Smooth muscle cell (in vitro differentiated cells): ENCODE data around the gene WNK1. TPM values are rescaled to one million over a fixed set of nuclear protein-coding genes. Genes with fewer than 3 reads are reported as not detected.

Experiments
- DNase-seq: peaks from one replicate; lab custom pipeline; 2025; ENCODE audit not compliant: unreplicated experiment; lab: John Stamatoyannopoulos, UW
- H2AFZ ChIP-seq: fragments of 200-600 bp; sonication (generic); 2 replicates; pipeline ENCODE4 v1.6.0; 2016; ENCODE audit warnings: antibody characterized with exemption, low read depth, mild to moderate bottlenecking
- H3F3A ChIP-seq: fragments of 200-600 bp; sonication (generic); 2 replicates; pipeline ENCODE4 v1.6.0; 2017; ENCODE audit warnings: antibody characterized with exemption, low read depth
- H3K27ac ChIP-seq: fragments of 200-600 bp; sonication (generic); 2 replicates; pipeline ENCODE4 v1.5.1; 2016; ENCODE audit warnings: low read depth, mild to moderate bottlenecking
- H3K27me3 ChIP-seq: fragments of 200-600 bp; sonication (generic); 2 replicates; pipeline ENCODE4 v1.6.1; 2016; ENCODE audit warnings: low read depth, mild to moderate bottlenecking
- H3K36me3 ChIP-seq: fragments of 200-600 bp; sonication (generic); 2 replicates; pipeline ENCODE4 v1.5.1; 2016; ENCODE audit warnings: low read depth
- H3K4me1 ChIP-seq: fragments of 200-600 bp; sonication (generic); 2 replicates; pipeline ENCODE4 v1.5.1; 2016; ENCODE audit warnings: low read depth
- H3K4me2 ChIP-seq: fragments of 200-600 bp; sonication (generic); 2 replicates; pipeline ENCODE4 v1.6.0; 2016; ENCODE audit warnings: mild to moderate bottlenecking
- H3K4me3 ChIP-seq: fragments of 200-600 bp; sonication (generic); 2 replicates; pipeline ENCODE4 v1.5.1; 2016; ENCODE audit warnings: mild to moderate bottlenecking
- H3K79me2 ChIP-seq: fragments of 200-600 bp; sonication (generic); 2 replicates; pipeline ENCODE4 v1.6.0; 2016; ENCODE audit warnings: low read depth, mild to moderate bottlenecking
- H3K9ac ChIP-seq: fragments of 200-600 bp; sonication (generic); 2 replicates; pipeline ENCODE4 v1.6.0; 2016; ENCODE audit warnings: low read depth
- H3K9me3 ChIP-seq: fragments of 200-600 bp; sonication (generic); replicated peaks from 2 replicates; pipeline ENCODE4 v1.5.1; 2016; ENCODE audit warnings: low read depth
- H4K20me1 ChIP-seq: fragments of 200-600 bp; sonication (generic); 2 replicates; pipeline ENCODE4 v1.6.0; 2016; ENCODE audit warnings: low read depth
- WGBS: methylation state at CpG from one replicate; pipeline ENCODE4 v1.1.7; 2016; ENCODE audit warnings: low lambda C conversion rate; 5-methylcytosine and 5-hydroxymethylcytosine counted together
- polyA plus RNA-seq: library from polyadenylated mRNA; unstranded; fragments of >200 nt; fragmentation: Nextera tagmentation; extraction: Ambion mirVana; gene quantifications from 2 replicates; pipeline ENCODE4 v1.2.1, GENCODE V29; 2016
- total RNA-seq: library from RNA; depleted of rRNA; stranded (reverse); fragments of >200 nt; gene quantifications from 2 replicates; pipeline ENCODE4 v1.2.3, GENCODE V29; 2014
- TF ChIP-seq, protein P1 (sequence below): fragments of 200-600 bp; sonication (generic); IDR thresholded peaks from 2 replicates; pipeline ENCODE4 v1.5.1; 2017; ENCODE audit warnings: borderline replicate concordance, mild to moderate bottlenecking, antibody characterized with exemption; ENCODE audit not compliant: insufficient read depth, poor library complexity, severe bottlenecking

Gene WNK1
- total and polyA plus RNA-seq, 2 experiments from 2014 or later: 42.2 to 104 TPM

DNA sequence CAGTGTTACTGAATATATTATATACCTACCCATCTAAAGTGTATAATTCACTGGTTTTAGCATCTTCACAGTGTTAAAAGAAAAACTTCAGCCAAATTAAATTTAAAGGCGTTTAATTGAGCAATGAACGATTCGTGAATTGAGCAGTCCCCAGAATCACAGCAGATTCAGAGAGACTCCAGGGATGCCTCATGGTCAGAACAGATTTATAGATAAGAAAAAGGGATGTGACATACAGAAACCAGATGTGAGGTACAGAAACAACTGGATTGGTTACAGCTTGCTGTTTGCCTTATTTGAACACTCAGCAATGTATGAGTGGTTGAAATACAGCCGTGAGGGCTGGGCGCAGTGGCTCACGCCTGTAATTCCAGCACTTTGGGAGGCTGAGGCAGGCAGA is 84.6 kb downstream of the WNK1 start:
- no peak overlapping the region for H3K27ac ChIP-seq
- no peaks in the 10 kb centered on the region for H3F3A ChIP-seq
- H3K79me2 ChIP-seq: peaks cover 54% of the 10 kb centered on the region
- TF ChIP-seq, protein P1, sequence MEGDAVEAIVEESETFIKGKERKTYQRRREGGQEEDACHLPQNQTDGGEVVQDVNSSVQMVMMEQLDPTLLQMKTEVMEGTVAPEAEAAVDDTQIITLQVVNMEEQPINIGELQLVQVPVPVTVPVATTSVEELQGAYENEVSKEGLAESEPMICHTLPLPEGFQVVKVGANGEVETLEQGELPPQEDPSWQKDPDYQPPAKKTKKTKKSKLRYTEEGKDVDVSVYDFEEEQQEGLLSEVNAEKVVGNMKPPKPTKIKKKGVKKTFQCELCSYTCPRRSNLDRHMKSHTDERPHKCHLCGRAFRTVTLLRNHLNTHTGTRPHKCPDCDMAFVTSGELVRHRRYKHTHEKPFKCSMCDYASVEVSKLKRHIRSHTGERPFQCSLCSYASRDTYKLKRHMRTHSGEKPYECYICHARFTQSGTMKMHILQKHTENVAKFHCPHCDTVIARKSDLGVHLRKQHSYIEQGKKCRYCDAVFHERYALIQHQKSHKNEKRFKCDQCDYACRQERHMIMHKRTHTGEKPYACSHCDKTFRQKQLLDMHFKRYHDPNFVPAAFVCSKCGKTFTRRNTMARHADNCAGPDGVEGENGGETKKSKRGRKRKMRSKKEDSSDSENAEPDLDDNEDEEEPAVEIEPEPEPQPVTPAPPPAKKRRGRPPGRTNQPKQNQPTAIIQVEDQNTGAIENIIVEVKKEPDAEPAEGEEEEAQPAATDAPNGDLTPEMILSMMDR: no peak
- 92% methylated on average over 6 of the region's 6 CpGs for WGBS
- H3K4me1 ChIP-seq: no peaks in the 10 kb centered on the region
- no peak overlapping the region for H3K4me3 ChIP-seq
- H4K20me1 ChIP-seq: peaks cover 61% of the 10 kb centered on the region
- no peak for DNase-seq
- no peaks in the 10 kb centered on the region for H3K36me3 ChIP-seq
- no peaks in the 10 kb centered on the region for H3K9me3 ChIP-seq
- H3K4me2 ChIP-seq: no peak overlapping the region
- H3K27me3 ChIP-seq: no peaks in the 10 kb centered on the region
- no peak overlapping the region for H3K9ac ChIP-seq
- H2AFZ ChIP-seq: no peak overlapping the region

- Histone ChIP-seq H3K9me3 (no peaks in the 10 kb centered on the region), H4K20me1 (peaks cover 62% of the 10 kb centered on the region), H3K4me1 (no peaks in the 10 kb centered on the region), H3K27ac (no peak overlapping the region), H3K4me3 (no peak overlapping the region), H3F3A (no peaks in the 10 kb centered on the region), H3K27me3 (no peaks in the 10 kb centered on the region), H3K36me3 (no peaks in the 10 kb centered on the region), H3K79me2 (peaks cover 54% of the 10 kb centered on the region), H3K4me2 (no peak overlapping the region), H2AFZ (no peak overlapping the region), H3K9ac (no peak overlapping the region)
- TF ChIP-seq, protein P1: no peak
- WGBS: 98% methylated on average over 2 of the region's 2 CpGs
- DNase-seq: no peak
Measured at GRCh38 chr12:837548-837947, 85.2 kb downstream of the WNK1 start.

- H3K79me2 ChIP-seq: peaks cover 67% of the 10 kb centered on the region
- no peak for DNase-seq
Measured at GRCh38 chr12:843609-844008, 91.2 kb downstream of the WNK1 start.

GRCh38 chr12:846421-846820 is 94.0 kb downstream of the WNK1 start:
- H2AFZ ChIP-seq: no peak overlapping the region
- H3K4me1 ChIP-seq: peaks cover 3% of the 10 kb centered on the region
- WGBS: 97% methylated on average over 2 of the region's 2 CpGs
- peaks cover 42% of the 10 kb centered on the region for H4K20me1 ChIP-seq
- peaks cover 7% of the 10 kb centered on the region for H3F3A ChIP-seq
- no peak for DNase-seq
- TF ChIP-seq, protein P1: no peak
- H3K27me3 ChIP-seq: no peaks in the 10 kb centered on the region
- H3K27ac ChIP-seq: peak overlapping the region; percentile 86
- peaks cover 80% of the 10 kb centered on the region for H3K79me2 ChIP-seq
- no peaks in the 10 kb centered on the region for H3K36me3 ChIP-seq
- H3K4me3 ChIP-seq: no peak overlapping the region
- H3K9me3 ChIP-seq: no peaks in the 10 kb centered on the region
- no peak overlapping the region for H3K4me2 ChIP-seq
- no peak overlapping the region for H3K9ac ChIP-seq

More at GRCh38 chr12:843609-844008, 91.2 kb downstream of the WNK1 start:
- Histone ChIP-seq H3K9ac (no peak overlapping the region), H3K9me3 (no peaks in the 10 kb centered on the region), H2AFZ (no peak overlapping the region), H3K4me3 (no peak overlapping the region), H3K27me3 (no peaks in the 10 kb centered on the region), H3K27ac (no peak overlapping the region), H3K4me2 (no peak overlapping the region), H3K4me1 (no peaks in the 10 kb centered on the region), H4K20me1 (peaks cover 36% of the 10 kb centered on the region), H3F3A (no peaks in the 10 kb centered on the region), H3K36me3 (no peaks in the 10 kb centered on the region)
- TF ChIP-seq, protein P1: no peak
